HG03342 (cell line): ENCODE results near the gene NXPE3.

Experiments used
- ATAC-seq: cut with Tn5 transposase; IDR thresholded peaks from one replicate; pipeline ENCODE4 v1.9.1; 2021; ENCODE audit warnings: mild to moderate bottlenecking, moderate library complexity; ENCODE audit not compliant: unreplicated experiment

The NXPE3 gene

GRCh38 chr3:101828276-101828675 lies 49.3 kb downstream of the NXPE3 start:
- ATAC-seq = no peak

GRCh38 chr3:101828691-101829436 lies 49.9 kb downstream of the NXPE3 start:
- ATAC-seq = peak; percentile 42

- ATAC-seq = no peak
Measured at GRCh38 chr3:101829437-101829830, 50.4 kb downstream of the NXPE3 start.

- no peak for ATAC-seq
Measured at GRCh38 chr3:101829874-101830273, 50.9 kb downstream of the NXPE3 start.

GRCh38 chr3:101833446-101833974 lies 54.5 kb downstream of the NXPE3 start:
- no peak for ATAC-seq

GRCh38 chr3:101835676-101836075 lies 56.7 kb downstream of the NXPE3 start:
- ATAC-seq = no peak

GRCh38 chr3:101836160-101836559 lies 57.1 kb downstream of the NXPE3 start:
- ATAC-seq = no peak

- ATAC-seq = no peak
Measured at GRCh38 chr3:101836652-101837598, 57.9 kb downstream of the NXPE3 start.

- ATAC-seq = no peak
Measured at GRCh38 chr3:101838691-101839090, 59.7 kb downstream of the NXPE3 start.

GRCh38 chr3:101840066-101840465 lies 61.1 kb downstream of the NXPE3 start:
- no peak for ATAC-seq

- ATAC-seq = no peak
Measured at GRCh38 chr3:101842245-101842934, 63.4 kb downstream of the NXPE3 start.

GRCh38 chr3:101842935-101843330 lies 63.9 kb downstream of the NXPE3 start:
- ATAC-seq = no peak

- ATAC-seq = no peak
Measured at GRCh38 chr3:101845425-101845824, 66.4 kb downstream of the NXPE3 start.

GRCh38 chr3:101846709-101847108 lies 67.7 kb downstream of the NXPE3 start:
- ATAC-seq = no peak

- ATAC-seq = no peak
Measured at GRCh38 chr3:101847328-101847727, 68.3 kb downstream of the NXPE3 start.

- ATAC-seq = no peak
Measured at GRCh38 chr3:101848326-101848725, 69.3 kb downstream of the NXPE3 start.

- peak; percentile 73 for ATAC-seq
Measured at GRCh38 chr3:101848754-101849713, 70.0 kb downstream of the NXPE3 start, which contains the start of gene NFKBIZ. NFKBIZ (plus strand) TSS chr3:101849514; CDS start chr3:101849629, 115 bp downstream.

GRCh38 chr3:101849714-101850245 lies 70.8 kb downstream of the NXPE3 start:
- ATAC-seq = peak; percentile 26

GRCh38 chr3:101850246-101851051 lies 71.4 kb downstream of the NXPE3 start:
- peak; percentile 27 for ATAC-seq
